ENCODE measurements around the gene LRRC8B. TPM values are rescaled to one million over a fixed set of nuclear protein-coding genes. Genes with fewer than 3 reads are reported as not detected.

Gene LRRC8B
- total RNA-seq, 2 experiments from 2014 or later = 4.4 to 9.9 TPM

- Histone ChIP-seq H2AFZ (ENCODE audit: low read length) (no peak overlapping the region), H3K9me2 (ENCODE audit: insufficient read depth, low read length) (no peaks in the 10 kb centered on the region), H3K4me2 (ENCODE audit: low read length) (no peak overlapping the region), H3K36me3 (ENCODE audit: insufficient read depth, low read length) (peaks cover 10% of the 10 kb centered on the region; the same call in 1 of the 2 replicates), H3K79me2 (ENCODE audit: insufficient read depth, low read depth, low read length) (peaks cover 9% of the 10 kb centered on the region; the same call in 1 of the 2 replicates), H3K27ac (ENCODE audit: low read depth, low read length, poor library complexity, severe bottlenecking) (no peak overlapping the region), H3K4me3 (ENCODE audit: low read depth, low read length, poor library complexity, severe bottlenecking) (no peak overlapping the region), H4K20me1 (ENCODE audit: insufficient read depth, low read length) (no peaks in the 10 kb centered on the region), H3K4me1 (ENCODE audit: insufficient read depth, low read length, poor library complexity, severe bottlenecking) (peaks cover 22% of the 10 kb centered on the region), H3K9me3 (ENCODE audit: low read length) (peaks cover 24% of the 10 kb centered on the region)
- BruUV-seq (replicated peaks) = no TSS peak
- CTCF ChIA-PET (ENCODE audit: unreplicated experiment) = no interaction called here
- TF ChIP-seq EZH2phosphoT487 (IDR thresholded peaks at IDR 0.05; ENCODE audit: borderline replicate concordance, low read depth, low read length) (no peak), CTCF (conservative IDR thresholded peaks at IDR 0.05; ENCODE audit: low read length) (no peak)
- POLR2A ChIA-PET = interaction anchor here (0.5 to 2.2 kb wide), 5 partner anchors 10 to 46 kb away, joined by 3 to 8 read pairs (median 5); no protein-coding TSS in a partner anchor
- intact Hi-C loops (cut with micrococcal nuclease; ENCODE audit: unreplicated experiment) = no loop called here
- no peak for DNase-seq (ENCODE audit: low spot score)
These were observed 121.6 kb downstream of the LRRC8B start for GRCh38 chr1:89646259-89646658.

Other genes starting within 250 kb of the LRRC8B start
- gene GBP6, start 160.8 kb upstream of the LRRC8B start, total RNA-seq (2014; rRNA removed; shearing (Covaris generic)) = not detected in 2 replicates
- not detected in 2 replicates for gene GBP6, start 160.8 kb upstream of the LRRC8B start, total RNA-seq (2022)
- gene LRRC8C, start 108.3 kb downstream of the LRRC8B start, total RNA-seq (2014; rRNA removed; shearing (Covaris generic)) = 4.1 and 6.0 TPM in 2 replicates
- 8.8 and 9.0 TPM in 2 replicates for gene LRRC8C, start 108.3 kb downstream of the LRRC8B start, total RNA-seq (2022)

Data from OCI-LY7 (cell line).